HG02840 (cell line): ENCODE data around the gene ADAP2.
A peak's percentile ranks its signal among the peaks of the same experiment; 100 is the strongest.
"Not testable (repeated sequence)": the region's sequence is repeated elsewhere in the genome, so short reads cannot be mapped to it uniquely, and the experiment has no call there.

Source experiments
- ATAC-seq: cut with Tn5 transposase; IDR thresholded peaks from one replicate; pipeline ENCODE4 v1.9.1; 2021; ENCODE audit warnings: mild to moderate bottlenecking, moderate library complexity, moderate number of reproducible peaks; ENCODE audit not compliant: unreplicated experiment, low FRiP score

Gene ADAP2

GRCh38 chr17:30965686-30966085, 43.9 kb downstream of the ADAP2 start:
- ATAC-seq: no peak

GRCh38 chr17:30967911-30968310, 46.2 kb downstream of the ADAP2 start:
- ATAC-seq: not testable (repeated sequence)

DNA sequence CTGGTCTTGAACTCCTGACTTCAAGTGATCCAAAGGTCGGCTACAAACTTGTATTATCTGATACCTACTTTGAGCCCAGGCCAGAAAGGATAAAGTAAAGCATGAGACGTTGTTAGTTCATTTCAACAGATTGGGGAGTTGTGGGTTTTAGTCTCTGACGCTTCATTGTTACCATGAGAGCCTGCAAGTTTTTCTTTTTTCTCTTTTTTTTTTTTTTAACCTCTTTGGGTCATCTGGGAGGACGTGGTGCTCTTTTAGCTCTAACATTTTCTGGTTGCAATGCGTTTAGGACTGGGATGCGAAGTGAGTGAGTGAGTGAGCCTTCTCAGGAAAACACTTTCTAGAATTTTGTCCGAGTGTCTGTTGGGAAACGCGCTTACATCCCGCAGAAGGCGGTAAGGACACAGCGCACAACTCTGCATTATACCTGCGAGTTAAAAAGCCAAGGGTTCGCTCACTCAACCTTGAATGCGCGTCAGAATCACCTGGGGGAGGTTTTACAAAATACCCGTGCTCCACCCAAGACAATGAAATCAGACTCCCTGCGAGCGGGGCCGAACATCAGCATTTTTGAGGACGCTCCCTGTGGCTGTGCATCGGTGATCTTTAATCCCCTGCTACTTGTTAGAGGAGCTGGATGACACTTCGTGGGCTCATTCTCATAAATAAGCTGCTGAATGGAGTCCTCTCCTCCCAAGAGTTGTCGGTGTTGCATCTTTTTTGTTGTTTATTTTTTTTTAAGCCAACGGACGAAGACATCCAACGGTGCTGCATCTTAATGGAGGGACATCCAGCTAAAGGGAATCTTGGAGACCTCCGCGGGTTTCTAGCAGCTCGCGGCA, 48.5 kb downstream of the ADAP2 start:
- ATAC-seq: no peak

GRCh38 chr17:30970831-30971567, 49.3 kb downstream of the ADAP2 start, which contains the start of gene RNF135:
TSS of gene RNF135 (plus strand) at chr17:30971039. CDS start at chr17:30971074, 35 bp downstream.
- ATAC-seq: peak; percentile 53

- ATAC-seq: no peak
Measured at GRCh38 chr17:30975042-30975820, 53.5 kb downstream of the ADAP2 start.

- ATAC-seq: not testable (repeated sequence)
Measured at GRCh38 chr17:30979919-30980318, 58.2 kb downstream of the ADAP2 start.

GRCh38 chr17:30981531-30982519, 60.1 kb downstream of the ADAP2 start:
- no peak for ATAC-seq

DNA sequence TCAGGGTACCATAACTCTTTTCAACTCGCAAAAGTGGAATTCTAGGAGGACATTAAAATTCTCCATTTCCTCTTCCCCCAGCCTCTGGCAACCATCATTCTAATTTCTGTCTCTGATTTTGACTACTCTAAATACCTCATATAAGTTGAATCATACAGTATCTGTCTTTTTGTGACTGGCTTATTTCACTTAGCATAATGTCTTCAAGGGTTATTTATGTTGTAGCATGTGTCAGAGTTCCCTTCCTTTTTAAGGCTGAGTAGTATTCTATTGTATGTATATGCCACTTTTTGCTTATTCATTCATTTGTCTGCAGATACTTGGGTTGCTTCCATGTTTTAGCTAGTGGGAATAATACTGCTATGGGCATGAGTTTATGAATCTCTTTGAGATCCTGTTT, 61.1 kb downstream of the ADAP2 start:
- ATAC-seq: no peak

DNA sequence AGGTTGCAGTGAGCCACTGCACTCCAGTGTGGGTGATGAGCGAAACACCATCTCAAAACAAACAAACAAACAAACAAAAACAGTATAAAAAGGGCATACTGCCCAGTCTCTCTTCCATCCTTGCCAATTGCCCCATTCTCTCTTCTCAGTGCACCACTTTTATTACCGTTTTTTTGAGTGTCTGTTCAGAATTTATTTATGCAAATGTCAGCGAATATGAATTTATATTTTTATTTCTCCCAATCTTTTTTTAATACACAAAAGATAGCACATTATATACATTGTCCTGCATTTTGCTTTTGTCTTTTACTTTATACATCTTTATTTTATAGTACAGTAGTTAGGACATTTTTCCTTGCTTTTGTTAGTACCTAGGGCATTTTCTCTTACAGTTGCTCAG, 68.7 kb downstream of the ADAP2 start:
- ATAC-seq: no peak

GRCh38 chr17:30992551-30992950, 70.8 kb downstream of the ADAP2 start:
- ATAC-seq: no peak

DNA sequence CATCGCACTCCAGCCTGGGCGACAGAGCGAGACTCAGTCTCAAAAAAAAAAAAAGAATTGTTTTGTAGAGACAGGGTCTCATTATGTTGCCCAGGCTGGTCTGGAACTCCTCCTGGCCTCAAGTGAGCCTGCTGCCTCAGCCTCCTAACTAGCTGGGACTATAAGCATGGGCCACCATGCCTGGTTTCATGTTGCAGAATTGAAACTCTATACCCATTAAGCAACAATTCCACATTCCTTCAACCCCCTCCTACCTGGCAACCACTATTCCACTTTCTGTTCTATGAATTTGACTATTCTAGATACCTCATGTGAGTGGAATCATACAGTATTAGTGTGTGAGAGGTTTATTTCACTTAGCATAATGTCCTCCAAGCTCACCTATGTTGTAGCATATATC, 73.6 kb downstream of the ADAP2 start:
- no peak for ATAC-seq

- ATAC-seq: no peak
Measured at GRCh38 chr17:30996486-30996885, 74.7 kb downstream of the ADAP2 start.

DNA sequence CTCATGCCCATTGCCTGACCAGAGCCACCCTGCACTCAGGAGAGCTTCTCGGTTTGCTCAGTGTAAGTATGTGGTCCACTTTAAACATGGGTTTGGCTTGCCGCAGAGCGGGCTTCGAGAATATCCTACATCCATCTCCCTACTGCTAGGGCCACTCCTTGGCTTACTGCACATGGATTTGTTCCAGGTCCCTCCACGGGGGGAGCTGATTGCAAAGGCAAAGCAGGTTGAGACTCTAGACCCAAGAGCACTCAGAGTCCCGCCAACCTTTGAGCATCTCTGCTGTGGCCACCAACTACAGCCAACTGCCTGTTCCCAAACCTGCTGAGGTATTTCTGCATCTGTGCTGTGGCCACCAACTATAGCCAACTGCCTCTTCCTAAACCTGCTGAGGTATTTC, 75.5 kb downstream of the ADAP2 start:
- no peak for ATAC-seq

DNA sequence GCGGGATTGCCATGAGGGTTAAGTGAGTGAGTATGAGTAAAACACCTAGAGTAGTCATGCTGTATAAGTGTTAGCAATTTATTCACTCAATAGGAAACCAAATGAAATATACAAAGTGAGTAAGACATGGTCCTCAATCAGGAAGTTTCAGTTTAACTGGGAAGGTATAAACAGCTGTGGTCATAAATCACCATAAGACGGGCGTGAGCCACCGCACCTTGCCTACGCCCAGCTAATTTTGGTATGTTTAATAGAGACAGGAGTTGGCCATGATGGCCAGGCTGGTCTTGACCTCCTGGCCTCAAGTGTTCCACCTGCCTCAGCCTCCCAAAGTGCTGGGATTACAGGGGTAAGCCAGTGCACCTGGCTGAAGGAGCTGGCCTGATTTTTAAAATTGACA, 76.1 kb downstream of the ADAP2 start:
- no peak for ATAC-seq

GRCh38 chr17:31002047-31002446, 80.3 kb downstream of the ADAP2 start:
- no peak for ATAC-seq

DNA sequence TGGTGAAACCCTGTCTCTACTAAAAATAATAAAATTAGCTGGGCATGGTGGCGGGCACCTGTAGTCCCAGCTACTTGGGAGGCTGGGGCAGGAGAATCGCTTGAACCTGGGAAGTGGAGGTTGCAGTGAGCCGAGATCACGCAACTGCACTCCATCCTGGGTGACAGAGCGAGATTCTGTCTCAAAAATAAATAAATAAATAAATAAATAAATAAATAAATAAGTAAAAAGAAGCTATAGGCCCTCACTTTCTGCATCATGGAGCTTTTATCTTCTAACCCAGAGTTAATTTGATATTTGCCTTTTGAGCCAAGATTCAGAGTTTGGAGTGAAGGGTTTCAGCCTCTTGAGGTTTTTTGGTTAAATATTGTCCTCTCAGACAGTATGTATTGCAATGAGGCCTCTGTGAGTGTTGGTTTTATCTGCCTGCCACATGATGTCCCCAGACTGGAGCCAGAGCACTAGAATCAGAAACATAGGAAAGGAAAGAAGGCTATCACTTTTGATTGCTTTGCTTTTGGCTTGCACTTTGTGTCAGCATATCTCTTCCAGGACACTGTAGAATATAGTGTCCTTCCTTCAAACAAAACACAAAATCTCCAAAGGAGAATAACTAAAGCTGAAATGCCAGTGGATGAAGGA, 81.6 kb downstream of the ADAP2 start:
- no peak for ATAC-seq

- no peak for ATAC-seq
Measured at GRCh38 chr17:31004160-31004559, 82.4 kb downstream of the ADAP2 start.

DNA sequence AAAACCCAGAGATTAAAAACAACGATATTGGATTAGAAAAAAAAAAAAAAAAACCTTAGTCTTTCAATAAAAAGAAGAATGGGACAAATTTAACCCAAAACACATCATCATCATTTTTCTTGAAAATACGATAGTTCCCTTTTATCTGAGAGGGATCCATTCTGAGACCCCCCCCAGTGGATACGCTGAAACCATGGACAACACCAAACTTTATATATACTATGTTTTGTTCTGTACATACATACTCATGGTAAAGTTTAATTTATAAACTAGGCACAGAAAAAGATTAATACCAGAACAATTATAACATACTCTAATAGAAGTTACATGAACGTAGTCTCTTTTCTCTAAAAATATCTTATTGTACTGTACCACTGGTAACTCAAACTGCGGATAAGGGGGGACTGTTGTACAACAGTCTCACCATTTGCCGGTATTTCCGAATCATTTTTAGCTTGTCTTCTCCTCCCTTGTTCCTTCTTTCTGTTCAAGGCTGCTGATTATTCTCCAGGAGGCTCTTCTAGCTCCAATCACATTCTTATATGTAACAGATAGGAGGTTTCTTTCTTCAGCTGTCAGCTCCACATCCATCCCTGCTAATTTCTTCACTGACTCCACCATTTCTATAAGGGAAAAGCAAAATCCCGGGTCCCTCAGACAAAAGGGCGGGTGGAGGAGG, 86.1 kb downstream of the ADAP2 start:
- ATAC-seq: no peak
